IPS DF 19.7 (cell line): ENCODE data around the gene MSX2.

Source experiments
- DNase-seq: peaks from one replicate; pipeline ENCODE4 v3.0.0-alpha.2; 2013; ENCODE audit warnings: low read depth, low spot score

The MSX2 gene

DNA sequence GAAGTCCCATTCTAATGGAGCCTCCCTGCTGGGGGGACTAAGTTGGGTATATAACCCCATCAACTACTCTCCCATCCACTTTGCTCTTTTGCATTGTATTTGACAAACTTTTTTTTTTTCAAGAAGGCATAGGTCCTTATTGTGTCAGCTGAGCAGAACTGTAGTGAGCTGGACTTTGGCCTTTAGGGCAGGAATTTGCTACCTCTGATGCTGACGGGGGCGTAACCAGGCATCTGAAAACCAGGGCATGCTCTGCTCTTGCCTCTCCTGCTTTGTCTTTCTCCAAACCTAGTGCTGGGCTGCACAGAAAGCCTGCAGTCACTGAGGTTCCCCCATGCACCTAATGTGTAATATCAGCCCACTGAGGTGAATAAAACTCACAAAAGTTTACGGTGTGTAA is 49.0 kb downstream of the MSX2 start:
- DNase-seq = no peak

DNA sequence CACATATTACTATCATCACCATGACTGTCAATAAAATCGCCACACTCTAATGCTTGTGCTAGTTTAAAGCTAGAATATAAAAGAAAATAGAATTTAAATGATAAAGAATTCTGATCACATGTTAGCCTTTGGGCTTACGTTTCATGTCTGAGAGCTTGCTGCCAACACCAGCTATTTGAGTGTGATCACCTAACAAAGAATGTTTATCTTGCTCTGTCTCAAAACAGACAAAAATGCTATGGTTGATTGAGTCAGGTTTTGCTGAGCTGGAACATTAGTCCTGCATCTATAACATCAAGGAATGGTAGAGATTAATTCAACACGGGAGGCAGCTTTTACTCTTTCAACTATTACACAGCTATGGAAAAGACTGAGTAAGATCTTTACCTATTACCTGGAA is 50.7 kb downstream of the MSX2 start:
- no peak for DNase-seq

DNA sequence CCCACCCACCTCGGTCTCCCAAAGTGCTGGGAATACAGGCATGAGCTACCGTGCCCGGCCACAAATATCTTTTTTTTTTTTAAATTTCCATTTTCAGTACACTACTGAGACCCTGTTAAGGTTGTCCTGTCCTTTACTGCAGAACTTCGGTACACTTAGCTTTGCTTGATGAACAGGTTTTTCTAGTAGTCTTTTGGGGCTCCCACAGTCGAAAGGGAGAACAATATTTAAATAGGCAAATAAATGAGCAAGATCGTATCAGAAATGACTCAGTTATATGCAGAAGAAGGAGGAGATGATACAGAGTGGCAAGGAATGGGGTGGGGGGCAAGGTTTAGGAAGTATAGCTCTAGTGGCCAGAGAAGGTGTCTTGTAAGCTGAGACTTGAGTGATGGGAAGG is 52.7 kb downstream of the MSX2 start:
- no peak for DNase-seq

DNA sequence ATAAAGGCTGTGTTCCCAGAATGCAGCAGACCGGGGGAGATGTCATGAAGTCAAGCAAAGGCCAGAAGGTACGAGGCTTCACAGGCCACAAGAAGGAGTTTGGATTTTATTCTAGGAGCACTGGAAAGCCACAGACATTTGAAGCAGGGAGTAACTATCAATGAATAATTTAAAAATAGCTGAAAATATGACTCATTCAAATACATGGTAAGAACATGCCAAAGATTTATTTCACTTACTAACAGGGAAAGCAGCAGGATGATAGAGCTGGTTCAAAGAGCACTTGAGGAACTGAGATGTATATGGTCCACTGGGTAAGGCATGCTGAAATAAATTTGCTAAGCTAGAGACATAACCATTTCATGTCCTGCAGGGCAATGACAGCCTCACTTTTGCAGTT is 53.2 kb downstream of the MSX2 start:
- no peak for DNase-seq
